Gastroesophageal sphincter (tissue), 3 donors: ENCODE measurements around the gene SLC17A9.

Experiments
- CTCF ChIP-seq, 4 experiments: fragments of 200-600 bp in 2 of 4; fragments of 450-650 bp in 2 of 4; sonication (generic) in 1 of 4; IDR thresholded peaks; one replicate each; pipeline ENCODE4 v1.5.1; 2017 to 2019; ENCODE audit warnings: antibody characterized with exemption in 4 of 4, mild to moderate bottlenecking in 2 of 4, moderate library complexity in 2 of 4
- EP300 ChIP-seq: sonication (generic); formaldehyde crosslinking; IDR thresholded peaks from one replicate; pipeline ENCODE4 v1.6.1; 2017; ENCODE audit warnings: antibody characterized with exemption, mild to moderate bottlenecking
- POLR2A ChIP-seq, 2 donors: fragments of 450-650 bp; IDR thresholded peaks; one replicate each; pipeline ENCODE4 v1.6.1; 2017; ENCODE audit warnings: antibody characterized with exemption in 2 of 2, mild to moderate bottlenecking in 2 of 2, moderate library complexity in 1 of 2
- POLR2AphosphoS5 ChIP-seq: sonication (generic); formaldehyde crosslinking; IDR thresholded peaks from one replicate; pipeline ENCODE4 v1.6.1; 2017; ENCODE audit warnings: antibody characterized with exemption

DNA sequence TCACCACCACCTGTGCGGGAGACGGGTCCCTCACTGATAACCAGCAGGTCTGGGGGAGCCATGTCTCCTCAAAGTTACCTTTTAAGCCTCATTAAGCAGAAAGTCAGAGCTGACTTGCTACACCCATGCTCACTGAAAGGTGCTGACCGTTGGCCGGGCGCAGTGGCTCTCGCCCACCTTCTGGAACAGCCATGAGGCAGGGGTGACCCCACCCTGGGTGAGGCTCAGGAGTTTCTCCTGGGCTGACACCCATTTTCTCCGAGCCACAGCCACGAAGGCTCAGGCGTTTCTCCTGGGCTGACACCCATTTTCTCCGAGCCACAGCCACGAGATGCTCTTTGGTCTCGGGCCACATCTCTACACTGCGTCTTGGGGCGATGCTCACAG is 44.1 kb downstream of the SLC17A9 start:
- TF ChIP-seq CTCF (IDR thresholded peaks at IDR 0.05) (no peak), POLR2AphosphoS5 (no peak), POLR2A (IDR thresholded peaks at IDR 0.05) (no peak), EP300 (no peak)
